Lung (tissue), 12 donors: ENCODE results near the gene AGT. TPM values are rescaled to one million over a fixed set of nuclear protein-coding genes. Genes with fewer than 3 reads are reported as not detected.

Source experiments
- ATAC-seq: fragments of 200-7000 bp; cut with Tn5 transposase; one replicate; pipeline ENCODE4 v1.9.1; 2020; ENCODE audit warnings: moderate number of reproducible peaks; ENCODE audit not compliant: insufficient read depth, low FRiP score
- DNase-seq, 3 donors: peaks; one replicate each; pipeline ENCODE4 v3.0.0-alpha.2; 2013 to 2017
- H3K27ac ChIP-seq, 2 donors: one replicate each; pipeline ENCODE4 v1.5.1; 2013; ENCODE audit warnings: mild to moderate bottlenecking in 2 of 2, moderate library complexity in 2 of 2, control low read depth in 1 of 2, inconsistent platforms in 1 of 2, low read depth in 1 of 2, low read length in 1 of 2
- H3K27me3 ChIP-seq, 3 donors: one replicate each; pipeline ENCODE4 v1.5.1; 2013; ENCODE audit warnings: low read length in 2 of 3; ENCODE audit not compliant: control insufficient read depth in 3 of 3, insufficient read depth in 3 of 3
- H3K36me3 ChIP-seq, 4 donors: one replicate each; pipeline ENCODE4 v1.5.1; 2013; ENCODE audit warnings: low read length in 4 of 4, mild to moderate bottlenecking in 1 of 4, moderate library complexity in 1 of 4; ENCODE audit not compliant: control insufficient read depth in 4 of 4, insufficient read depth in 4 of 4
- H3K4me1 ChIP-seq, 5 donors: one replicate each; pipeline ENCODE4 v1.5.1; 2013; ENCODE audit warnings: low read length in 5 of 5, mild to moderate bottlenecking in 2 of 5, moderate library complexity in 1 of 5; ENCODE audit not compliant: control insufficient read depth in 5 of 5, insufficient read depth in 5 of 5
- H3K4me3 ChIP-seq: one replicate; pipeline ENCODE4 v1.5.1; 2013; ENCODE audit warnings: mild to moderate bottlenecking, control low read depth, moderate library complexity
- H3K9ac ChIP-seq, 2 donors: one replicate each; pipeline ENCODE4 v1.5.1; 2013; ENCODE audit warnings: low read length in 2 of 2, control low read depth in 1 of 2; ENCODE audit not compliant: insufficient read depth in 1 of 2
- H3K9me3 ChIP-seq, 4 donors: one replicate each; pipeline ENCODE4 v1.5.1; 2013; ENCODE audit warnings: low read length in 3 of 4, mild to moderate bottlenecking in 1 of 4, moderate library complexity in 1 of 4; ENCODE audit not compliant: control insufficient read depth in 4 of 4, insufficient read depth in 3 of 4
- WGBS, 2 donors: extraction: QIAGEN DNeasy Blood & Tissue Kit; methylation state at CpG; one replicate each; pipeline ENCODE4 v1.1.7; 2013; 5-methylcytosine and 5-hydroxymethylcytosine counted together
- polyA plus RNA-seq, 2 donors: library from polyadenylated mRNA; stranded (reverse); fragments of 200-250 nt; gene quantifications; one replicate each; pipeline ENCODE4 v1.2.1, GENCODE V29; 2013
- total RNA-seq, 2 donors: library from RNA; depleted of rRNA in 1 of 2; stranded (reverse); fragments of >200 nt in 1 of 2; gene quantifications; one replicate each; pipeline ENCODE4 v1.2.1, GENCODE V29; 2014 to 2021
- TF ChIP-seq, protein P1 (sequence below): IDR thresholded peaks from 2 replicates; pipeline ENCODE4 v1.5.1; 2012; ENCODE audit warnings: mild to moderate bottlenecking; ENCODE audit errors: control extremely low read depth, extremely low read depth
- donor health status: control.
- donor health status: control.
- donor health status: Bipolar disorder and iron deficiency.
- donor health status: healthy.
- donor health status: DM: yes; HTN: yes; CAD: no.

Gene AGT
- total and polyA plus RNA-seq, 4 donors: 1.7 to 3.5 (median 1.9) TPM

DNA sequence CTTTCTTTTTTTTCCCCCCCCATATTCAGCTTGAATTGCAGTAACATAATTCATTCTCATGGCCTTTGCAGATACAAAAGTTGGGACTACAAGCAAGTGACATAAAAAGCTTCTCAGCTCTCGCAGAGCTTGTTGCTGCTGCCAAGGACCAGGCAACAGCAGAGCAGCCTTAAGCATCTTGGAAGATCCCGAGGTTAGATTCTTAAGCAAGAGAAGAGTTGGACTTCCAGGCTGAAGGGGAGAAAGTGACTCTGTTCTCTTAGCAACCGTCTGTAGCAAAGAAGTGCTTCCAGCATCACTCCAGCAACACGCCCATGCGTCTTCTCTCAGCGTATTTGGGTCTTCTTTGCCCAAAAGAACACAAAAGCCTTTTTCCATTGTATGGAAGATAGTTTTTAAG, 20.7 kb downstream of the AGT start:
- Histone ChIP-seq H3K4me1 (no peaks in the 10 kb centered on the region), H3K27me3 (no peaks in the 10 kb centered on the region), H3K4me3 (no peak overlapping the region), H3K9me3 (no peaks in the 10 kb centered on the region), H3K9ac (no peak overlapping the region), H3K36me3 (peaks cover 10 to 32% (median 28%) of the 10 kb centered on the region in 4 donors), H3K27ac (no peak overlapping the region)
- TF ChIP-seq, protein P1, sequence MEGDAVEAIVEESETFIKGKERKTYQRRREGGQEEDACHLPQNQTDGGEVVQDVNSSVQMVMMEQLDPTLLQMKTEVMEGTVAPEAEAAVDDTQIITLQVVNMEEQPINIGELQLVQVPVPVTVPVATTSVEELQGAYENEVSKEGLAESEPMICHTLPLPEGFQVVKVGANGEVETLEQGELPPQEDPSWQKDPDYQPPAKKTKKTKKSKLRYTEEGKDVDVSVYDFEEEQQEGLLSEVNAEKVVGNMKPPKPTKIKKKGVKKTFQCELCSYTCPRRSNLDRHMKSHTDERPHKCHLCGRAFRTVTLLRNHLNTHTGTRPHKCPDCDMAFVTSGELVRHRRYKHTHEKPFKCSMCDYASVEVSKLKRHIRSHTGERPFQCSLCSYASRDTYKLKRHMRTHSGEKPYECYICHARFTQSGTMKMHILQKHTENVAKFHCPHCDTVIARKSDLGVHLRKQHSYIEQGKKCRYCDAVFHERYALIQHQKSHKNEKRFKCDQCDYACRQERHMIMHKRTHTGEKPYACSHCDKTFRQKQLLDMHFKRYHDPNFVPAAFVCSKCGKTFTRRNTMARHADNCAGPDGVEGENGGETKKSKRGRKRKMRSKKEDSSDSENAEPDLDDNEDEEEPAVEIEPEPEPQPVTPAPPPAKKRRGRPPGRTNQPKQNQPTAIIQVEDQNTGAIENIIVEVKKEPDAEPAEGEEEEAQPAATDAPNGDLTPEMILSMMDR: no peak
- DNase-seq: no peak
- ATAC-seq: no peak
- 90 to 94% methylated on average over 6 of the region's 6 CpGs for WGBS, 2 donors

DNA sequence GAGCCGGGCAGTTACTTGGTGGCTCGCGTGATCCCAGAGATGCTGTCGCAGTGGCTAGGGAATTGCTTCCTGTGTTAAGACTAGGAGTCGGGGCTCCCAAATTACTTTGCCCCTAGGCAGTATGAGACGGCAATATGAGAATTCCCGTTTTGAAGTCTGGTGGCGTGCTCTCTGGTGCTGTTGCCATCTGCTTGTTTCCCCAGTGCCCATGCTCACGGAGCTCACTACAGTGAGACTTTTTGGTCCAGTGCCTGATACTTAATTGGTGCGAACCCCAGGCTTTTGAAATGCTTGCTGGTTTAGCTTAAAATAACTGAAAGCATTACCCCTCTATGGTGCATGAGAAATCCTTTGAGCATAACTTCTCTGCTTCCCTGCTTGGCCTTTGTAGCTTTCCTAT, 22.3 kb downstream of the AGT start:
- Histone ChIP-seq H3K9ac (no peak overlapping the region), H3K36me3 (peaks cover 10 to 39% (median 34%) of the 10 kb centered on the region in 4 donors)

DNA sequence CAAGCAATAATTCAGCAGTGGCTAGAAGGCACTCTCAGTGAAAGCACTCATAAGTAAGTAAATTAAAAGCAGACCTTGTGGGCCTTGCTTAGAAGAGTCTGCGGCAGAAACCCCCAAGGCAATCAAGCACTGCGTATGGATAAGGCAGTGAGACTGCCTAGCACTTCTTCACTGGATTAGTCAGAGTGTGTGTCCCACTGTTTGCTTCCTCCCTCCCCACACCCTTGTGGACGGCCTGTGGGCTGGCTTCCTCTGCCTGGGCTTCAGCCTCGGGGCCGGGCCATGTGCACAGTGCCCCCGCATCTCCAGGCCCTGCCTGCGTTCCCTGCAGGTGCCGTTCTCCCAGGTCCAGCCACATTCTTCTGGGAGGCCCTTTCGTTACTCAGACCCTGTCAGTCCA, 23.8 kb downstream of the AGT start:
- Histone ChIP-seq H3K27me3 (no peaks in the 10 kb centered on the region), H3K4me3 (no peak overlapping the region), H3K9me3 (no peaks in the 10 kb centered on the region), H3K27ac (no peak overlapping the region), H3K36me3 (peaks cover 12 to 43% (median 39%) of the 10 kb centered on the region in 4 donors), H3K4me1 (no peaks in the 10 kb centered on the region), H3K9ac (no peak overlapping the region)
- ATAC-seq (no peak), DNase-seq (no peak)
- WGBS, 2 donors: 92 to 96% methylated on average over 9 of the region's 9 CpGs
- TF ChIP-seq, protein P1: no peak

More for the DNA sequence above, 22.3 kb downstream of the AGT start:
- Histone ChIP-seq H3K4me3 (no peak overlapping the region), H3K9me3 (no peaks in the 10 kb centered on the region), H3K27ac (no peak overlapping the region), H3K27me3 (no peaks in the 10 kb centered on the region), H3K4me1 (no peaks in the 10 kb centered on the region)
- TF ChIP-seq, protein P1: no peak
- WGBS, 2 donors: 97% methylated on average over 10 of the region's 10 CpGs
- DNase-seq (no peak), ATAC-seq (no peak)

DNA sequence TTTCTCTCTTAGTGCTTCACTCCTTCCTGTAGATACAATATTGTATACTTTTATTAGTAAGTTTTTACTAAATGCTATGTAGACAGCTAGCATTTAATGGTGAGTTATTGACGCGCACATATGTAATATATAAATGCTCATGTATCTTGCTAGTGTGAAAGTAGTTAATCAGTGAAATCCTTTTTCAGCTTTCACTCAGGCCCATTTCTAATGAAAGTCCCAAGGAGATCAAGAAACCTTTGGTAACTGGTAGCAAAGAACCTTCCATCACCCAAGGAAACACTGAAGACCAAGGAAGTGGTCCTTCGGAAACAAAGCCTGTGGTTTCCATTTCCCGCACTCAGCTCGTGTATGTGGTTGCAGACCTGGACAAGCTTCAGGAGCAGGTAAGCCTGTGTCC, 27.2 kb downstream of the AGT start:
- H3K4me1 ChIP-seq: peaks cover 0 to 4% (median 3%) of the 10 kb centered on the region in 5 donors
- ATAC-seq (no peak), DNase-seq (no peak)
- H3K9me3 ChIP-seq: no peaks in the 10 kb centered on the region
- TF ChIP-seq, protein P1: no peak
- H3K27me3 ChIP-seq: no peaks in the 10 kb centered on the region
- WGBS, 2 donors: 76 to 87% methylated on average over 5 of the region's 5 CpGs
- H3K27ac ChIP-seq: no peak overlapping the region
- no peak overlapping the region for H3K4me3 ChIP-seq
- peaks cover 19 to 52% (median 37%) of the 10 kb centered on the region in 4 donors for H3K36me3 ChIP-seq
- H3K9ac ChIP-seq: no peak overlapping the region
